ENCODE data around the gene LPCAT3.
"Not testable (repeated sequence)": the region's sequence is repeated elsewhere in the genome, so short reads cannot be mapped to it uniquely, and the experiment has no call there.

Gene LPCAT3

GRCh38 chr12:7035463-7035862, 17.2 kb upstream of the LPCAT3 start:
- no peak for DNase-seq

GRCh38 chr12:7034464-7034863, 16.2 kb upstream of the LPCAT3 start:
- DNase-seq = no peak

- no peak for DNase-seq
Observed at GRCh38 chr12:7032990-7033389, 14.7 kb upstream of the LPCAT3 start.

GRCh38 chr12:7031306-7031705, 13.0 kb upstream of the LPCAT3 start:
- DNase-seq = no peak

GRCh38 chr12:7026854-7027253, 8.6 kb upstream of the LPCAT3 start:
- DNase-seq = no peak

GRCh38 chr12:7023114-7023513, 4.8 kb upstream of the LPCAT3 start:
- no peak for DNase-seq

- DNase-seq = no peak
Observed at GRCh38 chr12:7021956-7022355, 3.7 kb upstream of the LPCAT3 start.

GRCh38 chr12:7019043-7019569, 830 bp upstream of the LPCAT3 start:
- no peak for DNase-seq

- peak; percentile 20 for DNase-seq
Observed at GRCh38 chr12:7017870-7018349, 366 bp downstream of the LPCAT3 start.

GRCh38 chr12:7016958-7017571, 1.2 kb downstream of the LPCAT3 start:
- DNase-seq = no peak

- no peak for DNase-seq
Observed at GRCh38 chr12:7015555-7016370, 2.5 kb downstream of the LPCAT3 start.

GRCh38 chr12:7013101-7013500, 5.2 kb downstream of the LPCAT3 start:
- DNase-seq = no peak

- DNase-seq = no peak
Observed at GRCh38 chr12:7012024-7012607, 6.2 kb downstream of the LPCAT3 start.

- not testable (repeated sequence) for DNase-seq
Observed at GRCh38 chr12:7011398-7011797, 6.9 kb downstream of the LPCAT3 start.

GRCh38 chr12:7009512-7009911, 8.8 kb downstream of the LPCAT3 start:
- no peak for DNase-seq

GRCh38 chr12:7008864-7009263, 9.4 kb downstream of the LPCAT3 start:
- no peak for DNase-seq

GRCh38 chr12:7006639-7007038, 11.6 kb downstream of the LPCAT3 start:
- DNase-seq = no peak

GRCh38 chr12:7005311-7005710, 13.0 kb downstream of the LPCAT3 start:
- no peak for DNase-seq

- DNase-seq = no peak
Observed at GRCh38 chr12:7004840-7005239, 13.4 kb downstream of the LPCAT3 start.

GRCh38 chr12:7004287-7004803, 13.9 kb downstream of the LPCAT3 start:
- DNase-seq = no peak

- no peak for DNase-seq
Observed at GRCh38 chr12:7001921-7002591, 16.2 kb downstream of the LPCAT3 start.

GRCh38 chr12:6998715-6999451, 19.4 kb downstream of the LPCAT3 start:
- no peak for DNase-seq

All from CD4-positive, alpha-beta T cell treated with Interleukin-15 for 1 hour (primary cell).